HEK293T (cell line): Measurements from ENCODE around the gene RNF144B.

Experiments used
- CTCF ChIA-PET: fragments of 350-600 bp; formaldehyde crosslinking; extraction: SDS; loops from one replicate; lab custom pipeline; 2021; ENCODE audit warnings: antibody characterized with exemption, inconsistent platforms; lab: Yijun Ruan, JAX
- POLR2A ChIA-PET: fragments of 350-600 bp; formaldehyde crosslinking; extraction: SDS; loops from one replicate; lab custom pipeline; 2020; ENCODE audit warnings: antibody characterized with exemption, inconsistent platforms; lab: Yijun Ruan, JAX
- DNase-seq: peaks from one replicate; pipeline ENCODE4 v3.0.0; 2012; ENCODE audit warnings: mixed read lengths; ENCODE audit errors: extremely low spot score
- ARNT ChIP-seq: fragments of 450-650 bp; IDR thresholded peaks from 2 replicates; pipeline ENCODE4 v1.6.1; 2017; ENCODE audit warnings: mild to moderate bottlenecking
- BHLHE40 ChIP-seq: fragments of 450-650 bp; IDR thresholded peaks from 2 replicates; pipeline ENCODE4 v1.6.1; 2016; ENCODE audit warnings: mild to moderate bottlenecking, moderate library complexity, borderline replicate concordance
- CTBP1 ChIP-seq: fragments of 450-650 bp; IDR thresholded peaks from 2 replicates; pipeline ENCODE4 v1.6.1; 2016; ENCODE audit warnings: borderline replicate concordance
- ELF4 ChIP-seq: fragments of 450-650 bp; IDR thresholded peaks from 2 replicates; pipeline ENCODE4 v1.6.1; 2017; ENCODE audit warnings: antibody characterized with exemption
- FOXA1 ChIP-seq: fragments of 450-650 bp; IDR thresholded peaks from 2 replicates; pipeline ENCODE4 v1.6.1; 2016; ENCODE audit warnings: mild to moderate bottlenecking
- FOXK2 ChIP-seq: fragments of 450-650 bp; IDR thresholded peaks from 2 replicates; pipeline ENCODE4 v1.6.1; 2016; ENCODE audit warnings: mild to moderate bottlenecking
- FOXM1 ChIP-seq: fragments of 450-650 bp; IDR thresholded peaks from 2 replicates; pipeline ENCODE4 v1.6.1; 2017; ENCODE audit warnings: mild to moderate bottlenecking, borderline replicate concordance
- HDGF ChIP-seq: fragments of 450-650 bp; IDR thresholded peaks from 2 replicates; pipeline ENCODE4 v1.6.1; 2017; ENCODE audit warnings: antibody characterized with exemption, borderline replicate concordance
- L3MBTL2 ChIP-seq: fragments of 450-650 bp; conservative IDR thresholded peaks from 2 replicates; pipeline ENCODE4 v1.6.1; 2016; ENCODE audit warnings: mild to moderate bottlenecking
- LEF1 ChIP-seq: fragments of 450-650 bp; IDR thresholded peaks from 2 replicates; pipeline ENCODE4 v1.6.1; 2017; ENCODE audit warnings: mild to moderate bottlenecking, borderline replicate concordance
- NFRKB ChIP-seq: fragments of 450-650 bp; IDR thresholded peaks from 2 replicates; pipeline ENCODE4 v1.6.1; 2016; ENCODE audit warnings: mild to moderate bottlenecking, moderate library complexity
- PKNOX1 ChIP-seq: fragments of 450-650 bp; IDR thresholded peaks from 2 replicates; pipeline ENCODE4 v1.6.1; 2016
- SP1 ChIP-seq: fragments of 450-650 bp; IDR thresholded peaks from 2 replicates; pipeline ENCODE4 v1.6.1; 2017
- SUZ12 ChIP-seq: fragments of 450-650 bp; IDR thresholded peaks from 2 replicates; pipeline ENCODE4 v1.6.1; 2016; ENCODE audit warnings: mild to moderate bottlenecking
- TARDBP ChIP-seq: fragments of 450-650 bp; IDR thresholded peaks from 2 replicates; pipeline ENCODE4 v1.6.1; 2016
- ZNF384 ChIP-seq: fragments of 450-650 bp; IDR thresholded peaks from 2 replicates; pipeline ENCODE4 v1.6.1; 2016

The RNF144B gene

GRCh38 chr6:18384621-18385020 lies 2.5 kb upstream of the RNF144B start:
- CTCF ChIA-PET, result no interaction called here
- DNase-seq, result no peak
- TF ChIP-seq LEF1 (no peak), L3MBTL2 (no peak), ARNT (no peak), CTBP1 (no peak), ZNF384 (no peak), BHLHE40 (no peak), SUZ12 (no peak), NFRKB (no peak), TARDBP (no peak), FOXA1 (no peak), FOXM1 (no peak), FOXK2 (no peak), HDGF (no peak)
- POLR2A ChIA-PET, result no interaction called here

DNA sequence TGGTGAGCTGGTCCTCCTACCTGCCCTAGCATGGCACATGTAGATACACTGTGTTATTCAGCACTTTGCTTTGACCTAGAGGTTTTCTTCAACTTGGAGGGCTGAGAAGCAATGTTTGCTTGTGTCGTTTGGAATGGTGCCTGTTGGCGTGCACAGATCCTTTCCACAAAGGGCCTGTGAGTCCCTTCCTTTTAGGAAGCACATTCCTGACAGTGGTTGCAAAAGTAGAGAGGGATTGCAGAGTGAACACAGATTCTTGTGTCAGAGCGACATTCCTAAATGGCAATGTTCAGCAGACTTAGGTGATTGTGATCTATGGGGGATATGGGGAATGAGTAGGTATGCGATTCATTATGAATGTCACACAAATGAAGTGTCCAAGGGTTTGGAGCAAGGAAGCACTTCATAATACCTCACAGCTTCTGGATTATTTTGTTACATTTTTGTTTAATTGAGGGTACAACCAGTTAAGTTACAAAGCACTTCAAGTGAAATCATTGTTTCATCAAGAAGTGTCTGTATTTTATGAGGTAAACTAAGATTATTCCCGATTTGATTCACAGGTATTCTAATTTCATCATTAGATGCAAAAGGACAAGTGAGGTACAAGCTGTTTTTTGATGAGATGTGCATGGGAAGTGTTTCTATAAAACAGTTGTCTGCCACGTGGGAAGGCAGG lies 713 bp upstream of the RNF144B start:
- no peak for TF ChIP-seq ZNF384
- no peak for TF ChIP-seq SP1
- TF ChIP-seq LEF1, result no peak
- TF ChIP-seq FOXK2, result no peak
- no peak for TF ChIP-seq ARNT
- no peak for TF ChIP-seq SUZ12
- no peak for TF ChIP-seq FOXA1
- TF ChIP-seq BHLHE40, result no peak
- TF ChIP-seq TARDBP, result no peak
- no peak for TF ChIP-seq NFRKB
- no peak for TF ChIP-seq PKNOX1
- TF ChIP-seq CTBP1, result no peak
- no peak for TF ChIP-seq FOXM1
- TF ChIP-seq HDGF, result no peak
- CTCF ChIA-PET, result interaction anchor here (0.6 kb wide), 1 partner anchor 571 kb away, joined by 4 read pairs; no protein-coding TSS in a partner anchor
- DNase-seq, result no peak
- POLR2A ChIA-PET, result interaction anchor here (0.6 to 1.7 kb wide), 3 partner anchors 39 to 98 kb away, joined by 3 to 4 read pairs (median 3); no protein-coding TSS in a partner anchor

DNA sequence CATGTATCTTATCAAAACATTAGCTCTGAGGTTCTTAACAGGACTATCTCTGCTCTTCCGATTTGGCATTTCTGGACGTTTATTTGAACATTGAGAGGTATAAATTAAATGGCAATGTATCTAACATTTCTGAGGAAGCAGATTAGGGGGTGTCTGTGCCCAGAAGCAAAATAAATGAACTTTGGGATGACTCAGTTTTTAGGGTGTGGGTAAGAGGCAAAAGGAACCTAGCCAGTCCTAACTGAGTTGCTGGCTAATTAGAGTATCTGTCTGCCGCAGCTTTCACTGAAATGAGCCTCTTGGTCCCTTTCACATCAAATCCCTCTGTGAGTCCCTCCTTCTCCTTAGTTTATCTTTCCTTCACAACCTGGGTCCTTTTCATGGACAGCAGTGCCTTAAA lies 1.1 kb downstream of the RNF144B start:
- POLR2A ChIA-PET, result no interaction called here
- no peak for DNase-seq

DNA sequence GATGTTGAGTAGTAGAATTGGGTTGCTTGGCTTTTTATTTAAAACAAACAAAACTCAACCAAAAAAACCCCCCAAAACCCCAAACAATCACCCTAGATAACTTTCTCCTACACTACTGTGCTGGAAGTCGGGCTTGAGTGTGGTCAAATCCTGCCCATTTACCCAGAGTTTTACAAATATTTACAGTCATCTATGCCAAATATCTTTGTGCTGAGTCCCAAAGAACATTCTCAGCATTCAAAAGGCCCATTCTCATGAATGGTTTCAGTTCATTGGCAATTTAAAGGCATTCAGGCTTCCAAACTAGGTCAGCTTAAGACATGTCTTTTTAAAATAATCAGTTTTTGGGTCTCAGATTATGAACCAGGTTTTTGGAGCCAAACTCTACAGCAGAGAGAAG lies 1.8 kb downstream of the RNF144B start:
- DNase-seq, result no peak
- TF ChIP-seq HDGF (no peak), NFRKB (no peak), PKNOX1 (no peak), L3MBTL2 (no peak), FOXA1 (no peak), BHLHE40 (no peak), SP1 (no peak), SUZ12 (no peak), CTBP1 (no peak), ZNF384 (no peak), LEF1 (no peak), ELF4 (no peak), ARNT (no peak), FOXM1 (no peak), TARDBP (no peak), FOXK2 (no peak)
- ChIA-PET CTCF (no interaction called here), POLR2A (no interaction called here)

More for the DNA sequence above, 1.1 kb downstream of the RNF144B start:
- TF ChIP-seq NFRKB (no peak), TARDBP (no peak), FOXA1 (no peak), PKNOX1 (no peak), ARNT (no peak), FOXK2 (no peak), HDGF (no peak), SUZ12 (no peak), FOXM1 (no peak), CTBP1 (no peak), ZNF384 (no peak), BHLHE40 (no peak), ELF4 (no peak), L3MBTL2 (no peak), SP1 (no peak), LEF1 (no peak)
- CTCF ChIA-PET, result no interaction called here

DNA sequence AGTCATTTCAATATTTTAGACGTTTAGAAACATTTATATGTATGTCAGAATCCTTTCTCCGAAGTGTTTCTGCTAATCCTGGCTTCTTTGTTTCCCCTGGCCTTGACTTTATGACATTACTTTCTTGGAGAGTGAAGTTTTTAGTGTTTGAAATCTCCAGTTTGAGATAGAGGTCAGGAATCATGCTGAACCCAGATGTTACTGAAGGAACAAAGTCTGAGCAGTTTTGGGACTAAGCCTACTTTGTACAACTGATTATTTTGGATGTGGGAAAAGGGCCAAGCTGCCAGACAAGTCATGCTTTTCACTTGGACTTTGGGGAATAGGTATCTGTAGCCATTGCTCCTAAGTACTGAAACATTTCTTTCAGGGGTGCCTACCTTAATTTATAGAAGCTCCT lies 2.3 kb downstream of the RNF144B start:
- CTCF ChIA-PET, result no interaction called here

More for the DNA sequence above, 2.3 kb downstream of the RNF144B start:
- no peak for DNase-seq
- POLR2A ChIA-PET, result no interaction called here
- no peak for TF ChIP-seq SUZ12
- TF ChIP-seq ARNT, result no peak
- TF ChIP-seq BHLHE40, result no peak
- TF ChIP-seq FOXA1, result no peak
- TF ChIP-seq PKNOX1, result no peak
- TF ChIP-seq FOXK2, result no peak
- no peak for TF ChIP-seq TARDBP
- no peak for TF ChIP-seq LEF1
- no peak for TF ChIP-seq HDGF
- TF ChIP-seq ZNF384, result no peak
